ENCODE measurements around the gene DRC3. TPM values are rescaled to one million over a fixed set of nuclear protein-coding genes. Genes with fewer than 3 reads are reported as not detected.

Gene DRC3
- total and polyA plus RNA-seq, 4 donors = 0.61 to 1.5 (median 1.1) TPM

DNA sequence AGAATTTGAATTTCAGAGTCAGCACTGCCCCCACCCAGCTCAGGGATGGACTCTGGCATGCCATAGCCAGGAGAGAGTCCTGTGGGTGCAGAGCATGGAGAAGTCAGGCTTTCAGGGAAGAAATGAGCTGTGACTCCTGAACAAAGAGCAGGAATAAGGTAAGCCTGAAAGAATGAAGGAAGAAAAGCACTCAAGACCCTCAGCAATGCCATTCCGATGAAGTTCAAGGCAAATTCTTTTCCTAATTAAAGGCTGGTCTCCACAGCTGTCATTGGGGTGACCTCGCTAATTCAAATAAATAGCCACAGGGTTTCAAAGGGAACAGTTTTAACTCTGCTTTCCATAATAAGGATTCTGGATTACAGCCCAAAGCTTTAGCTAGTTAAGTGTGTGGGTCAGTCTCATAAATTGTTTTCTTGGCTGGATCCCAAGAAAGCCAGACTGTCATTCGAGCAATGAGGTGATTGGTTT lies 32.2 kb upstream of the DRC3 start:
- Histone ChIP-seq H3K36me3 (ENCODE audit: control insufficient read depth in 4 of 4, insufficient read depth in 3 of 4, low read depth in 1 of 4, low read length in 3 of 4) (no peaks in the 10 kb centered on the region), H3K27ac (ENCODE audit: low read depth in 1 of 2, low read length in 2 of 2) (no peak overlapping the region), H3K27me3 (ENCODE audit: control insufficient read depth in 4 of 4, insufficient read depth in 4 of 4, low read length in 3 of 4) (no peaks in the 10 kb centered on the region), H3K4me1 (ENCODE audit: control insufficient read depth in 4 of 4, insufficient read depth in 4 of 4, low read length in 3 of 4) (peaks cover 0 to 11% (median 1%) of the 10 kb centered on the region in 4 donors), H3K9ac (ENCODE audit: low read depth in 1 of 2, low read length in 2 of 2) (no peak overlapping the region), H3K4me3 (ENCODE audit: low read depth in 1 of 3, low read length in 3 of 3) (no peak overlapping the region), H3K9me3 (ENCODE audit: control insufficient read depth in 4 of 4, low read length in 3 of 4) (no peaks in the 10 kb centered on the region)
- 77% methylated on average over 3 of the region's 3 CpGs for WGBS
- DNase-seq (ENCODE audit: low spot score) = no peak
- TF ChIP-seq FOXA1 (IDR thresholded peaks at IDR 0.05) (no peak), JUND (IDR thresholded peaks at IDR 0.05) (no peak), GABPA (IDR thresholded peaks at IDR 0.05 in 1 of 2, conservative IDR thresholded peaks at IDR 0.05 in 1 of 2) (no peak), SP1 (IDR thresholded peaks at IDR 0.05) (no peak), RAD21 (IDR thresholded peaks at IDR 0.05) (no peak), TAF1 (conservative IDR thresholded peaks at IDR 0.05) (no peak), YY1 (IDR thresholded peaks at IDR 0.05) (no peak), EGR1 (IDR thresholded peaks at IDR 0.05; ENCODE audit: low read depth in 2 of 2) (no peak)
- TF ChIP-seq, protein P1, sequence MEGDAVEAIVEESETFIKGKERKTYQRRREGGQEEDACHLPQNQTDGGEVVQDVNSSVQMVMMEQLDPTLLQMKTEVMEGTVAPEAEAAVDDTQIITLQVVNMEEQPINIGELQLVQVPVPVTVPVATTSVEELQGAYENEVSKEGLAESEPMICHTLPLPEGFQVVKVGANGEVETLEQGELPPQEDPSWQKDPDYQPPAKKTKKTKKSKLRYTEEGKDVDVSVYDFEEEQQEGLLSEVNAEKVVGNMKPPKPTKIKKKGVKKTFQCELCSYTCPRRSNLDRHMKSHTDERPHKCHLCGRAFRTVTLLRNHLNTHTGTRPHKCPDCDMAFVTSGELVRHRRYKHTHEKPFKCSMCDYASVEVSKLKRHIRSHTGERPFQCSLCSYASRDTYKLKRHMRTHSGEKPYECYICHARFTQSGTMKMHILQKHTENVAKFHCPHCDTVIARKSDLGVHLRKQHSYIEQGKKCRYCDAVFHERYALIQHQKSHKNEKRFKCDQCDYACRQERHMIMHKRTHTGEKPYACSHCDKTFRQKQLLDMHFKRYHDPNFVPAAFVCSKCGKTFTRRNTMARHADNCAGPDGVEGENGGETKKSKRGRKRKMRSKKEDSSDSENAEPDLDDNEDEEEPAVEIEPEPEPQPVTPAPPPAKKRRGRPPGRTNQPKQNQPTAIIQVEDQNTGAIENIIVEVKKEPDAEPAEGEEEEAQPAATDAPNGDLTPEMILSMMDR (IDR thresholded peaks at IDR 0.05; ENCODE audit: low read depth, low read length, missing input control) = no peak
- TF ChIP-seq, protein P2, sequence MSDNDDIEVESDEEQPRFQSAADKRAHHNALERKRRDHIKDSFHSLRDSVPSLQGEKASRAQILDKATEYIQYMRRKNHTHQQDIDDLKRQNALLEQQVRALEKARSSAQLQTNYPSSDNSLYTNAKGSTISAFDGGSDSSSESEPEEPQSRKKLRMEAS (IDR thresholded peaks at IDR 0.05) = no peak
- TF ChIP-seq, protein P3, sequence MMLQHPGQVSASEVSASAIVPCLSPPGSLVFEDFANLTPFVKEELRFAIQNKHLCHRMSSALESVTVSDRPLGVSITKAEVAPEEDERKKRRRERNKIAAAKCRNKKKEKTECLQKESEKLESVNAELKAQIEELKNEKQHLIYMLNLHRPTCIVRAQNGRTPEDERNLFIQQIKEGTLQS (IDR thresholded peaks at IDR 0.05) = no peak
- TF ChIP-seq, protein P4, sequence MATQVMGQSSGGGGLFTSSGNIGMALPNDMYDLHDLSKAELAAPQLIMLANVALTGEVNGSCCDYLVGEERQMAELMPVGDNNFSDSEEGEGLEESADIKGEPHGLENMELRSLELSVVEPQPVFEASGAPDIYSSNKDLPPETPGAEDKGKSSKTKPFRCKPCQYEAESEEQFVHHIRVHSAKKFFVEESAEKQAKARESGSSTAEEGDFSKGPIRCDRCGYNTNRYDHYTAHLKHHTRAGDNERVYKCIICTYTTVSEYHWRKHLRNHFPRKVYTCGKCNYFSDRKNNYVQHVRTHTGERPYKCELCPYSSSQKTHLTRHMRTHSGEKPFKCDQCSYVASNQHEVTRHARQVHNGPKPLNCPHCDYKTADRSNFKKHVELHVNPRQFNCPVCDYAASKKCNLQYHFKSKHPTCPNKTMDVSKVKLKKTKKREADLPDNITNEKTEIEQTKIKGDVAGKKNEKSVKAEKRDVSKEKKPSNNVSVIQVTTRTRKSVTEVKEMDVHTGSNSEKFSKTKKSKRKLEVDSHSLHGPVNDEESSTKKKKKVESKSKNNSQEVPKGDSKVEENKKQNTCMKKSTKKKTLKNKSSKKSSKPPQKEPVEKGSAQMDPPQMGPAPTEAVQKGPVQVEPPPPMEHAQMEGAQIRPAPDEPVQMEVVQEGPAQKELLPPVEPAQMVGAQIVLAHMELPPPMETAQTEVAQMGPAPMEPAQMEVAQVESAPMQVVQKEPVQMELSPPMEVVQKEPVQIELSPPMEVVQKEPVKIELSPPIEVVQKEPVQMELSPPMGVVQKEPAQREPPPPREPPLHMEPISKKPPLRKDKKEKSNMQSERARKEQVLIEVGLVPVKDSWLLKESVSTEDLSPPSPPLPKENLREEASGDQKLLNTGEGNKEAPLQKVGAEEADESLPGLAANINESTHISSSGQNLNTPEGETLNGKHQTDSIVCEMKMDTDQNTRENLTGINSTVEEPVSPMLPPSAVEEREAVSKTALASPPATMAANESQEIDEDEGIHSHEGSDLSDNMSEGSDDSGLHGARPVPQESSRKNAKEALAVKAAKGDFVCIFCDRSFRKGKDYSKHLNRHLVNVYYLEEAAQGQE (IDR thresholded peaks at IDR 0.05) = no peak

DNA sequence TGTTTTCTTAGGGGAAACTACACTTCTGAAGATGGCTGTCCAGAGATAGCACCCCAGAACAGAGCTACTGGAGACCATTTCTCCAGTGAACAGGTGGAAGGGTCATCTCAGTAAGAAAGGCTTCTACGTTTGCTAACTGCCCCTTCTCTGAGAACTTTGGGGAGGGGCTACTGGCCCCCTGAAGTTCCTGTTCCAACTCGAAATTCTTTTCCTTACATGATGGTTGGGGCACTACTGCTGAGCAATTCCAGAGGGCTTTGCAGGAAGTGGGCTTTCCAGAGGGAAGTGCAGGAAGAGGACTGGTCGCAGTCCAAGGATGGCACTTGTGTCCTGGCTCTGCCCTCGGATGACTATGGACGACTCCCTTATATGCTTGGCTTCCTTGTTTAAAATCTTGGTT lies 31.6 kb upstream of the DRC3 start:
- no peaks in the 10 kb centered on the region for H3K9me3 ChIP-seq (ENCODE audit: control insufficient read depth in 4 of 4, low read length in 3 of 4)
- DNase-seq (ENCODE audit: low spot score) = no peak
- H3K36me3 ChIP-seq (ENCODE audit: control insufficient read depth in 4 of 4, insufficient read depth in 3 of 4, low read depth in 1 of 4, low read length in 3 of 4) = no peaks in the 10 kb centered on the region
- WGBS = 80% methylated on average over 5 of the region's 5 CpGs
- peaks cover 0 to 5% (median under 1%) of the 10 kb centered on the region in 4 donors for H3K4me1 ChIP-seq (ENCODE audit: control insufficient read depth in 4 of 4, insufficient read depth in 4 of 4, low read length in 3 of 4)
- no peak overlapping the region for H3K9ac ChIP-seq (ENCODE audit: low read depth in 1 of 2, low read length in 2 of 2)
- no peak overlapping the region for H3K27ac ChIP-seq (ENCODE audit: low read depth in 1 of 2, low read length in 2 of 2)
- H3K4me3 ChIP-seq (ENCODE audit: low read depth in 1 of 3, low read length in 3 of 3) = no peak overlapping the region
- H3K27me3 ChIP-seq (ENCODE audit: control insufficient read depth in 4 of 4, insufficient read depth in 4 of 4, low read length in 3 of 4) = no peaks in the 10 kb centered on the region
- TF ChIP-seq RAD21 (IDR thresholded peaks at IDR 0.05) = no peak
- TF ChIP-seq, protein P5, sequence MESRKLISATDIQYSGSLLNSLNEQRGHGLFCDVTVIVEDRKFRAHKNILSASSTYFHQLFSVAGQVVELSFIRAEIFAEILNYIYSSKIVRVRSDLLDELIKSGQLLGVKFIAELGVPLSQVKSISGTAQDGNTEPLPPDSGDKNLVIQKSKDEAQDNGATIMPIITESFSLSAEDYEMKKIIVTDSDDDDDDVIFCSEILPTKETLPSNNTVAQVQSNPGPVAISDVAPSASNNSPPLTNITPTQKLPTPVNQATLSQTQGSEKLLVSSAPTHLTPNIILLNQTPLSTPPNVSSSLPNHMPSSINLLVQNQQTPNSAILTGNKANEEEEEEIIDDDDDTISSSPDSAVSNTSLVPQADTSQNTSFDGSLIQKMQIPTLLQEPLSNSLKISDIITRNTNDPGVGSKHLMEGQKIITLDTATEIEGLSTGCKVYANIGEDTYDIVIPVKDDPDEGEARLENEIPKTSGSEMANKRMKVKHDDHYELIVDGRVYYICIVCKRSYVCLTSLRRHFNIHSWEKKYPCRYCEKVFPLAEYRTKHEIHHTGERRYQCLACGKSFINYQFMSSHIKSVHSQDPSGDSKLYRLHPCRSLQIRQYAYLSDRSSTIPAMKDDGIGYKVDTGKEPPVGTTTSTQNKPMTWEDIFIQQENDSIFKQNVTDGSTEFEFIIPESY (IDR thresholded peaks at IDR 0.05) = no peak
- TF ChIP-seq, protein P1 (IDR thresholded peaks at IDR 0.05; ENCODE audit: low read depth, low read length, missing input control) = no peak
- TF ChIP-seq, protein P3 (IDR thresholded peaks at IDR 0.05) = no peak
- no peak for TF ChIP-seq NR2F2 (IDR thresholded peaks at IDR 0.05)
- TF ChIP-seq FOXA2 (IDR thresholded peaks at IDR 0.05) = no peak
- TF ChIP-seq, protein P4 (IDR thresholded peaks at IDR 0.05) = no peak
- TF ChIP-seq SP1 (IDR thresholded peaks at IDR 0.05) = no peak
- TF ChIP-seq, protein P2 (IDR thresholded peaks at IDR 0.05) = no peak
- TF ChIP-seq JUND (IDR thresholded peaks at IDR 0.05) = no peak
- no peak for TF ChIP-seq GABPA (IDR thresholded peaks at IDR 0.05 in 1 of 2, conservative IDR thresholded peaks at IDR 0.05 in 1 of 2)
- TF ChIP-seq YY1 (IDR thresholded peaks at IDR 0.05) = no peak
- no peak for TF ChIP-seq RXRA (IDR thresholded peaks at IDR 0.05)
- TF ChIP-seq TAF1 (conservative IDR thresholded peaks at IDR 0.05) = no peak
